HEK293 (cell line): ENCODE results near the gene SLC26A1.

ENCODE experiments used
- OVOL3 ChIP-seq: fragments of 450-650 bp; formaldehyde crosslinking; IDR thresholded peaks from 2 replicates; pipeline ENCODE4 v1.5.1; 2016; ENCODE audit warnings: missing biosample characterization, missing genetic modification characterization
- ZNF423 ChIP-seq: fragments of 450-650 bp; formaldehyde crosslinking; IDR thresholded peaks from 2 replicates; pipeline ENCODE4 v1.5.1; 2016; ENCODE audit warnings: missing biosample characterization, missing genetic modification characterization
- TF ChIP-seq, protein P1 (sequence below): fragments of 450-650 bp; formaldehyde crosslinking; IDR thresholded peaks from 2 replicates; pipeline ENCODE4 v1.5.1; 2016; ENCODE audit warnings: missing biosample characterization, missing genetic modification characterization, low read depth

DNA sequence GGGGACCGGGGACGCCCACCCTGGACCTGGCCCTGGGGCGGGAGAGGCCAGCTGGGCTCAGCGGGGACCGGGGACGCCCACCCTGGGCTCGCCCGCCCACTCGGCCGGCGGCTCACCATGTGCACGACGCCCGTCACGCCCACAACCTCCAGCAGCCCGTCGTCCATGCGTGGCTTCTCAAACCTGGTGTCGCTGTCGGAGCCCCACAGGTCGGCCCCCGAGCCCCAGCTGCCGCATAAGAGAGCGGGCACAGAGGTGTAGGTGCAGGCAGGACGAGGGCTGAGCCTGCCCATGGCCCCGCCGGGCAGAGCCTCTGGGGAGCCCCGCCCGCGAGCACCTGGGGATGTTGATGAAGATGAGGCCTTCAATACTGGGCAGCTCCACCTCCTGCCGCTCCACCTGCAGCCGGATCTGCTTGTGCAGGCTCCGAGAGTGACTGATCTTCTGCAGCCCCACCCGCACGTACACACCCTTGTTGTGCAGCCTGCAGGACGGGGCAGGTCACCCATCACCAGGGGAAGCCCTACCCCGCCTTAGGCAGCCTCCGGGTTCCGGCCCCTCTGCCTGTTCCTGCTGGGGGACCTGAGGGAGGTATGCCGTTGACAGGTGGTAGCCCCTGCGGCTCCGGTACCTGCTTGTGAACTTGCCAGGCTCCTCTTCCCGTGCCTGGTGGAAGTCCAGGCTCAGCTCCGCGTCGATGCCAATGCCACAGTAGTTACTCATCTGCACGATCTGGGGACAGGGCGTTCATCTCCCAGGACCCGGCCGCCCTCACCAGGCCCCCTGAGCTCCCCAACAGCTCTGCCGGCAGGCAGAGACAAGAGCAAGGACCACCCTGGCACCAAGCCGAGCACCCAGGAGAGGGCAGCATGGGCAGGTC, 31.6 kb downstream of the SLC26A1 start:
- TF ChIP-seq ZNF423 (tag by site-specific recombination) (no peak), OVOL3 (no peak)
- TF ChIP-seq, protein P1, sequence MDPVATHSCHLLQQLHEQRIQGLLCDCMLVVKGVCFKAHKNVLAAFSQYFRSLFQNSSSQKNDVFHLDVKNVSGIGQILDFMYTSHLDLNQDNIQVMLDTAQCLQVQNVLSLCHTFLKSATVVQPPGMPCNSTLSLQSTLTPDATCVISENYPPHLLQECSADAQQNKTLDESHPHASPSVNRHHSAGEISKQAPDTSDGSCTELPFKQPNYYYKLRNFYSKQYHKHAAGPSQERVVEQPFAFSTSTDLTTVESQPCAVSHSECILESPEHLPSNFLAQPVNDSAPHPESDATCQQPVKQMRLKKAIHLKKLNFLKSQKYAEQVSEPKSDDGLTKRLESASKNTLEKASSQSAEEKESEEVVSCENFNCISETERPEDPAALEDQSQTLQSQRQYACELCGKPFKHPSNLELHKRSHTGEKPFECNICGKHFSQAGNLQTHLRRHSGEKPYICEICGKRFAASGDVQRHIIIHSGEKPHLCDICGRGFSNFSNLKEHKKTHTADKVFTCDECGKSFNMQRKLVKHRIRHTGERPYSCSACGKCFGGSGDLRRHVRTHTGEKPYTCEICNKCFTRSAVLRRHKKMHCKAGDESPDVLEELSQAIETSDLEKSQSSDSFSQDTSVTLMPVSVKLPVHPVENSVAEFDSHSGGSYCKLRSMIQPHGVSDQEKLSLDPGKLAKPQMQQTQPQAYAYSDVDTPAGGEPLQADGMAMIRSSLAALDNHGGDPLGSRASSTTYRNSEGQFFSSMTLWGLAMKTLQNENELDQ: no peak
